ENCODE results near the gene ZDHHC11.

Gene ZDHHC11, protein sequence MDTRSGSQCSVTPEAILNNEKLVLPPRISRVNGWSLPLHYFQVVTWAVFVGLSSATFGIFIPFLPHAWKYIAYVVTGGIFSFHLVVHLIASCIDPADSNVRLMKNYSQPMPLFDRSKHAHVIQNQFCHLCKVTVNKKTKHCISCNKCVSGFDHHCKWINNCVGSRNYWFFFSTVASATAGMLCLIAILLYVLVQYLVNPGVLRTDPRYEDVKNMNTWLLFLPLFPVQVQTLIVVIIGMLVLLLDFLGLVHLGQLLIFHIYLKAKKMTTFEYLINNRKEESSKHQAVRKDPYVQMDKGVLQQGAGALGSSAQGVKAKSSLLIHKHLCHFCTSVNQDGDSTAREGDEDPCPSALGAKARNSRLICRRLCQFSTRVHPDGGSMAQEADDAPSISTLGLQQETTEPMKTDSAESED

DNA sequence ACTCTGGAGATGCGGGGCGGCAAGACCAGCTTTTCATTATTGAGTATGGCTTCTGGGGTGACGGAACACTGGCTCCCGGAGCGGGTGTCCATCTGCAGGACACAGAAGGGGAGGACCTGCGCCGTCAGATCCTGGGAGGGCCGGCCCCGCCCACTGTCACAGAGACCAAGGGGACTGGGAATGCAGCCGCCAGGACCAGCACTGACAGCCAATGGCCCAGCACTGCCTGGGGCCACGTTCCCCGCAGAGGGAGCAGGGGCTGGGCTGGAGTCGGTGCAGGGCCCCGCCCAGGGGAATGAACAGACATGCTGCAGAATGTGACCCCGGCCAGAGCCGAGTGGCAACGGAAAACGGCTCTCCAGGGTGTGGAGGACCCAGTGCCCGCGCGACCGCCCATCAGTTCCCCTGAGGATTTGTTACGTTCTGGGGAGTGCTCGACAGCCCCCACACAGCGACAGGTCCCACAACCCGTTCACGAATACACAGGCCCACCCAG, at the start of gene ZDHHC11:
ZDHHC11 (minus strand) TSS at position 476 of the 496 bp plus-strand sequence; CDS start at position 92, 384 bp downstream.
- no peak within 1 kb of the TSS for H3K27ac Mint-ChIP-seq

DNA sequence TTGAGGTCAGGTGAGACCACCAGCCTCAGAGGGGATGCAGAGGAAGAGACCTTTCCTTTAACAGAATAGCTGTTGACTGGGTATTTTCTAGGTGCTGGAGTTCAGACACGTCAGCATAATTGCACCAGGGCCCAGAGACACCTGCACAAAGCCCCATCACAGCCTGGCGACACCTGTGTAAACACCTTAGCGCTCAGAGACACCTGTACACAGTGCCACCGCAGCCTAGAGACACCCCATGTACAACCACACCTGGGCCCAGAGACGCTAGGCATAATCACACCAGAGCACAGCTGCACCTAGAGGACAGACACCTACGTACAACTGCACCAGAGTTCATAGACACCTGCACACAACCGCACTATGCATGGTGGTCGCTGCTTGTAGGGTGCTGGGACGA, 42.9 kb upstream of the ZDHHC11 start:
- no peaks in the 10 kb centered on the region for H3K9me3 Mint-ChIP-seq (ENCODE audit: low read depth)
- H3K27ac Mint-ChIP-seq: peak overlapping the region; percentile 16
- H3K4me3 Mint-ChIP-seq: peak overlapping the region; percentile 85
- H3K4me1 Mint-ChIP-seq (ENCODE audit: low read depth): peaks cover 15% of the 10 kb centered on the region
- H3K27me3 Mint-ChIP-seq: no peaks in the 10 kb centered on the region
- peaks cover 6% of the 10 kb centered on the region for H3K36me3 Mint-ChIP-seq

More for the DNA sequence above, at the start of gene ZDHHC11:
- no peaks in the 10 kb centered on the region for H3K4me1 Mint-ChIP-seq (ENCODE audit: low read depth)
- H3K4me3 Mint-ChIP-seq: no peak within 1 kb of the TSS
- no peaks in the 10 kb centered on the region for H3K9me3 Mint-ChIP-seq (ENCODE audit: low read depth)
- peaks cover 3% of the 10 kb centered on the region for H3K36me3 Mint-ChIP-seq
- peaks cover 3% of the 10 kb centered on the region for H3K27me3 Mint-ChIP-seq

DNA sequence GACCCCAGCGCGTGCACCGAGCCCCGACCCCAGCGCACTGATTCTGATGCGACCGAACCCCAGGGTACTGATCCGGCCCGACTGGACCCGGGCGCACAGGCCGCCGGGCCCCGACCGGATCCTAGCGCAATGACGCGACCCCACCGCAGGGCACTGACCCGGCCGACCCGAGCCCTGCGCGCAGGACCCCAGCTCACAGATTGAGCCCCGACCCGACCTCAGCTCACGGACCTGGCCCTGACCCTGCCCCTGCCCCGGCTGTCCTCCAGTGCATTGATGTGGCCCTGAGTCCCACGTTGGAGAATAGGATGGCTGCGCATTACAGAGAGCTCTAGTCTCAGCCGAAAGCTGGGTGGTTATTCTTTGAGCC, 42.3 kb upstream of the ZDHHC11 start:
- Mint-ChIP-seq H3K4me3 (peak overlapping the region; percentile 85), H3K36me3 (peaks cover 6% of the 10 kb centered on the region), H3K27ac (peak overlapping the region; percentile 5), H3K9me3 (ENCODE audit: low read depth) (no peaks in the 10 kb centered on the region), H3K27me3 (no peaks in the 10 kb centered on the region), H3K4me1 (ENCODE audit: low read depth) (peaks cover 17% of the 10 kb centered on the region)

DNA sequence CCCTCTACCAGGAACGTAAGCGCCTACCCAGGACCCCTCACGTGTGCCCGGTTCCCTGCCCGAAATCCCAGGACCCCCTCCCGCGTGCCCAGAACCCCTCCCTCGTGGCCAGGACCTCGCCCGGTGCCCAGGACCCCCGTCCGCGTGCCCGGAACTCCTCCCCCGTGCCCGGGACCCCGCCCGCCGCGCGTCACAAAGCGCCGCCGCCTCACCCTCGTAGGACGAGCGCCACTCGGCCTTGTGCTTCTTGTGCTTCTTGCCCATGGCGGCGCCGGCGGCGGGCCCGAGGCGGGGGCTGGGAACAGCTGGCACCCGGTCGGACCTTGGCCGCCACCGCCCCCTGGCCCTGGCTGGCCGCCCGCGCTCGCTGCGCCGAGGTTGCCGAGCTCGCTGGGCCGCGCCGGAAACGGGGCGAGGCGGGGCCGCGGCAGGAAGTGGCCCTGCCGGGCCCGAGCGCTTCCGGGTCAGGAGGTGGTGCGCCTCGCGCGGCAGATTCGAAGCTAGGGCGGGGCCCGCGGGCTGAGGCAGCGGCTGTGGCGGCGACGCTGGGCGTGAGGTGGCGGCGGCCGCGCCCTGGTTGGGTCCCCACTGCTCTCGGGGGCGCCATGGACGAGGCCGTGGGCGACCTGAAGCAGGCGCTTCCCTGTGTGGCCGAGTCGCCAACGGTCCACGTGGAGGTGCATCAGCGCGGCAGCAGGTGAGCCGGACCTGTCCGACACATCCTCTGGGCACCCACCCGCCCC, 41.8 kb upstream of the ZDHHC11 start, which contains the start of the genes BRD9 and TRIP13:
BRD9 (minus strand) TSS at position 408 of the 743 bp plus-strand sequence; CDS start at position 264, 144 bp downstream.
TRIP13 (plus strand) TSS at position 491 of the 743 bp plus-strand sequence; CDS start at position 606, 115 bp downstream.
- peaks cover 6% of the 10 kb centered on the region for H3K36me3 Mint-ChIP-seq
- no peaks in the 10 kb centered on the region for H3K9me3 Mint-ChIP-seq (ENCODE audit: low read depth)
- H3K27ac Mint-ChIP-seq: peak within 1 kb of the TSS; percentile 89
- no peaks in the 10 kb centered on the region for H3K27me3 Mint-ChIP-seq
- peaks cover 17% of the 10 kb centered on the region for H3K4me1 Mint-ChIP-seq (ENCODE audit: low read depth)
- H3K4me3 Mint-ChIP-seq: peak within 1 kb of the TSS; percentile 90

DNA sequence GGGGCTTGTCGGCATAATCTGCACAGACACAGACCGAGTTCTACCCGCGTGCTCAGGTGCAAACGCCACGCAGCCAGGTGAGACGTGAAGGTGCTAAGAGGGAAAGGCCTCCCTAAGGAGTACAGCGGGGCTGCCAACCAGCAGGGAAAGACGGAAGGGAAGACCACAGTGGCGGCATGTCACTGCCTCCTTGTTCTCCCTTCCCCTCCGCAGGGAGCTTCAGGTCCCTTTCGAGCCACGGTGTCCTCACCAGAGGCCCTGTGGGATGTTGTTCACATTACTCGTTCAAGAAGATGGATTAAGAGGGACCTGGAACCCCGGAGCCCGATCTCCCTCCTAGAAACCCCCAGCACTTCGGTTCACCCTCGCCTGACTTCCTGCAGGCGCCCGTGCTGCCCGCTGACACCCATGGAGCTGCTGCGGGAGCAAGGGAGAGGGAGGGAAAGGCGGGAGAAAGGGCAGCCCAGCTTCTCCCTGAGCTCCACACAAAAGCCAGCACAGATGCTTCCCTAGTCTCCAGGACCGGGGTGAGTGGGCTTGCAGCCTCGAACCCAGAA, 41.1 kb upstream of the ZDHHC11 start:
- Mint-ChIP-seq H3K9me3 (ENCODE audit: low read depth) (no peaks in the 10 kb centered on the region), H3K4me1 (ENCODE audit: low read depth) (peaks cover 17% of the 10 kb centered on the region), H3K4me3 (peak overlapping the region; percentile 90), H3K36me3 (peaks cover 6% of the 10 kb centered on the region), H3K27me3 (no peaks in the 10 kb centered on the region), H3K27ac (peak overlapping the region; percentile 89)

DNA sequence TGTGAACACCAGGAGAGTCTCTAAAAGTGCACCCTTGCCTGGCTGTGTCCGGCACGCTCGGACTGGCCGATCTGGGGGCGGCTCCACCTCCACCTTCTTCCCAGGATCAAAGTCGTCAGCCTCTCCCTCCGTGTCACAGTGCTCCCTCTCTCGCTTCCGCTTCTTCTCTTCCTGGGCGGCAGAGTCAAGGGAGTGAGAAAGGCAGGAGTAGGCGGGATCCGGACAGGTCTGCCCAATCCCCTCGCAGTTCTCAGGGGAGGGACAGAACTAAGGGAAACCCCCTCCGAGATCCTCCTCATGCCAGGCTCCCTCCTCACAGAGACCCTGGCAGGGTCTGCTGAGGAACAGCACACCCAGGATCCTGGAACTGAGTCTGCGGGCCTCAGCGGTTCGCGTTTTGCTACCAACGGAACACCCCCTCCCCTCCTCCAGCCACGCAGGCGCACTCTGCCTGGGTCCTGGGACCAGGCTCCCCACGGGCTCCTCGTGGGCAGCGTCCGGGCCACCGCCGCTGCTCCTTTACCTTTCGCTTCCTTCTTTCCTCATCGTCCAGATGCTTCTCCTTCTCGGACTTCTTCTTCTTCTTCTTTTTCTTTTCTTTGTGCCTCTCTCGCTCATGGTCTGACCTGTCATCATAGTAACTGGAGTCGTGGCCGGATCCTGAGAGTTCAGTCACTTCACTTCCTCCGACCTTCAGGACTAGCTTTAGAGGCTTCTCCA, 40.5 kb upstream of the ZDHHC11 start:
- H3K4me3 Mint-ChIP-seq: peak overlapping the region; percentile 90
- H3K9me3 Mint-ChIP-seq (ENCODE audit: low read depth): no peaks in the 10 kb centered on the region
- peak overlapping the region; percentile 89 for H3K27ac Mint-ChIP-seq
- peaks cover 17% of the 10 kb centered on the region for H3K4me1 Mint-ChIP-seq (ENCODE audit: low read depth)
- H3K36me3 Mint-ChIP-seq: peaks cover 6% of the 10 kb centered on the region
- H3K27me3 Mint-ChIP-seq: no peaks in the 10 kb centered on the region

DNA sequence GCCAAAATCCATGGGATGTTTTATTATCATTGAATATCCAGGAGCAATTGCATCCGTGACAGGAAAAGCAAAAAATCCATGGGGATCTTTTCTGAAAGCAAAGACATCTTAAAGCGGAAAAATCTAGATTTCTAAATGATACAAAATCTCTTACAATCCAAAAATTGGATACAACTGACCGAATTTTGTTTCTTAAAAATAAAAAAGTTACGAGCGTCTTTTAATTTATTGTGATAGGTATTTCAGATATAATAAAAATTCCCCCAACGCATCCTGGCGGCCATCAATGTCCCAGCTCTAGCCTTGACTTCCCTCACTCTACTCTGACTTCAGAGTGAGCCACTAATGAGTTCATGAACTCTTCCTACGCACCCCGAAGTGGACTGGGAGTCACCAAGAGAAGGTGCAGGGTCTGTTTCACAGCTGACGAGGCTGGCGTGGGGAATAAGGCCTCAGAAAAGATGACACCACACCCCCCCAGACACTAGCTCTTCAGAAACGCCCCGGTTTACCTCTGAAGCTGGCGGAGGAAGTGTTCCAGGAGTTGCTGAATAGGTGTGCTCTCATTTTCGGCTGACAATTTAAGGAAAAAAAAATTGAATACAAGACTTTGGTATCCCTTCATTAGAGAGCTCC, 38.4 kb upstream of the ZDHHC11 start:
- Mint-ChIP-seq H3K27ac (no peak overlapping the region), H3K36me3 (peaks cover 3% of the 10 kb centered on the region), H3K4me1 (ENCODE audit: low read depth) (peaks cover 18% of the 10 kb centered on the region), H3K9me3 (ENCODE audit: low read depth) (no peaks in the 10 kb centered on the region), H3K27me3 (no peaks in the 10 kb centered on the region), H3K4me3 (no peak overlapping the region)

DNA sequence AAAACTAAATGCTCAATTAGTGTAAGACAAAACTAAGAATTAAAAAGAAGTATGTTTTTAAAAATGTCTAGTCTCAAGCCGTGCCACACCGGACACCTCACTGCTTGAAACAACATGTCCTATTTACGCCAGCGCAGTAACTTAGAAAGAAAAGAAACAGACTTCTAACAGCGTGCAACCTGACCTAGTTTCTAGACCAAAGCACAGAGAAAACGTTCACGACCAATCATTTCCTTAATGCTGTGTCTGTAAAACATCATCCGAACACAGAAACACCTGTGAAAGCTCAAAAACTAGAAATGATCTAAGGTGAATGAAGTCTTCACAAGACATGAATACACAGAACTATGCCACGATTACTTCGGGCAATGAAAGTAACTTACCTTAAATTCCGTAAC, 37.9 kb upstream of the ZDHHC11 start:
- H3K9me3 Mint-ChIP-seq (ENCODE audit: low read depth): no peaks in the 10 kb centered on the region
- H3K4me3 Mint-ChIP-seq: no peak overlapping the region
- no peaks in the 10 kb centered on the region for H3K27me3 Mint-ChIP-seq
- no peak overlapping the region for H3K27ac Mint-ChIP-seq
- H3K4me1 Mint-ChIP-seq (ENCODE audit: low read depth): peaks cover 18% of the 10 kb centered on the region
- H3K36me3 Mint-ChIP-seq: peaks cover 3% of the 10 kb centered on the region

DNA sequence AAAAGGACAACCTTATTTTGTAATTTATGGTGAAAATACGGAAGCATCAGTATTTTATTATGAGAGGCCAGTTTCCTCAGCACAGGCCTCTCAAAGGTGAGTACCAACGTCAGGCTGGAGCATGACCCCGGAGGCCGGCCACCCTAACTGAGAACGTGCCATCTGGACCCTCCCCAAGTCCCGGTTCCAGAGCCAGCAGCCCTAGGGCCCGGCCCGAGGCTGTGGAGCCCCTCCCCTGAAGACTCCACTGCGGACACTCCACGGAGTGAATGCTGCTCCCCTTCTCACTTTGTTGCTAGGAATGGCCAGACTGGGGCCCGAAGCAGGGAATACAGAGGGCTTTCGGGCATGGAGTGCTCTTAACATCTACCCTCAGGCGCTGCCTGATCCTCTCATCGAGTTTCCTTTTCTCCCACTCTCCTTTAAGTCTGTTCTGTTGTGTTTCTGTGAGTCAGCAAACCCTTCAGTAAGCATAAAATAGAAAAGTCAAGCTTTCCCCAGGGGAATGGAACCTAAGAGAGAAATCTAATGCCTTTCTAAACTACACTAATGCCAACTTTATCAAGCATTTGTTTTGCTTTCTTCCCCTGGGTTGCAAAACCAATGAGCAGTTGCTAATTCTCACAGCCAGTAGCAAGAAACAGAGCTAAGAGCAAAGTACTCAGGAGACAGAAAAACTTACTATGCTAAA, 37.3 kb upstream of the ZDHHC11 start:
- H3K9me3 Mint-ChIP-seq (ENCODE audit: low read depth): no peaks in the 10 kb centered on the region
- no peaks in the 10 kb centered on the region for H3K27me3 Mint-ChIP-seq
- peaks cover 21% of the 10 kb centered on the region for H3K4me1 Mint-ChIP-seq (ENCODE audit: low read depth)
- no peak overlapping the region for H3K27ac Mint-ChIP-seq
- peaks cover 3% of the 10 kb centered on the region for H3K36me3 Mint-ChIP-seq
- H3K4me3 Mint-ChIP-seq: no peak overlapping the region

DNA sequence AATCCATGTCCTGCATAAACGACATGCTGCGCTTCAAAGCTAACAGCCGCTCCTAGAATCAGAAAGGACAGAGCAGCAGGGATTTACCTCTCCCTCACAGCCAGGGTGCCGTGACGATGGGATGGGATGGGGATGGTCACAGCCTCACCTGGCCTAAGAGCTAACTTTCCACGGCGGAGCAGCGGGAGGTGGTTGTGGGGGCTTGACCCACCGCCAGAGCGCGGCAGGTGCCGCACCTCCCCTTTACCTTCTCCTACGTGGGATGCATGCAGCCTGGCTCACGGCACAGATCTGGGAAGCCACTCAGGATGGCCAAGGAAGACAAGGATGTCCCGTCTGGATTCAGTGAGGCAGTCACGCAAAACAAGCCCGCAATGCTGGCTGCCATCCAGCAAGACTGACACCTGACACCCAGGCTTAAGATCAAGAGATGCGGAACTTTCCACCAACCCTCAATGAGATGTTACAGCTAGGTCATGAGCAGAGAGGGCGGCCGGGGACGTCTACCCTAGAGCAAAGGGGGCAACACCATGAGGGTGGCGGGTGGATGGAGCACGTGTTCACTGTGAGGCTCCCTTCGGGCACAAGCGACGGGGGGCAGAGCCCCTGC, 36.0 kb upstream of the ZDHHC11 start:
- H3K4me3 Mint-ChIP-seq: no peak overlapping the region

DNA sequence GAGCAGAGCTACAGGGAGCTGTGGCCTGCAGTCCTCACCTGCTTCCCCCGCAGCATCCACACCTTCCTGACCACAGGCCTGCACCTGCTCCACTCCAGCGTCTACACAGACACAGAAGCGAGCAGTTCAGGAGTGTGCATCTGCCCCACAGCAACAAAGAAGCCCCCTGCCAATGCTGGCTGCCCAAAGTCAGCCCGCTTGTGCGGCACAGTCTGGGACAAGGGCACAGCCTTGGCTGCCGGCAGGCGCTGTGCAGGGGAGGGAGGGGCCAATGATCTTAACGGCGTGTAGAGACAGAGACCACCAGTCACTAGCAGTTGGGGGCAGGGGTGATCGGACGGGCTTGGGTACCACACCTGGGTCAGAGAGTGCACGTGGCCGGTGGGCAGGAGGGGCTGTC, 35.2 kb upstream of the ZDHHC11 start:
- Mint-ChIP-seq H3K4me3 (no peak overlapping the region), H3K9me3 (ENCODE audit: low read depth) (peaks cover 6% of the 10 kb centered on the region), H3K4me1 (ENCODE audit: low read depth) (peaks cover 29% of the 10 kb centered on the region), H3K27me3 (no peaks in the 10 kb centered on the region), H3K36me3 (peaks cover 13% of the 10 kb centered on the region), H3K27ac (no peak overlapping the region)

More for the DNA sequence above, 36.0 kb upstream of the ZDHHC11 start:
- H3K36me3 Mint-ChIP-seq: peaks cover 16% of the 10 kb centered on the region
- peaks cover 6% of the 10 kb centered on the region for H3K9me3 Mint-ChIP-seq (ENCODE audit: low read depth)
- H3K4me1 Mint-ChIP-seq (ENCODE audit: low read depth): peaks cover 32% of the 10 kb centered on the region
- H3K27me3 Mint-ChIP-seq: no peaks in the 10 kb centered on the region
- H3K27ac Mint-ChIP-seq: no peak overlapping the region

DNA sequence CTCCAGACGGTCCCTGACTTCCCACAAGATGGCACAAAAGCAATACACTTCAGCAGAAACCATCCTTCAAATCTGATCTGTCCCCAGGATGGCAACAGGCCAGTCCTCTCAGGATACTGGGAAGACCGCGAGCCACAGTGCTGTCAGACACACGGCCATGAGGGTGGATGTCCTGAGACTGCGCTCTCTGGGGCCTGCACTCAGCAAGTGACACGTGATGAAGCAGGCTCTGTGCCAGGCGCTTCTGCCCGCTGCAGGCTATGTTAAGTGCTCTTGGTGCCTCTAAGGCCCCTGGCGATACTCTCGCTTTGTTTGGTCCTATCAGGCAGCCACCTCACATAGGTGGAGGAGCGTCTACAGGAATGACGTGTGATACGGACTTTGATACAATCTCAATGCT, 34.7 kb upstream of the ZDHHC11 start:
- H3K27me3 Mint-ChIP-seq: no peaks in the 10 kb centered on the region
- peaks cover 6% of the 10 kb centered on the region for H3K9me3 Mint-ChIP-seq (ENCODE audit: low read depth)
- H3K4me3 Mint-ChIP-seq: no peak overlapping the region
- H3K4me1 Mint-ChIP-seq (ENCODE audit: low read depth): peaks cover 25% of the 10 kb centered on the region
- no peak overlapping the region for H3K27ac Mint-ChIP-seq
- H3K36me3 Mint-ChIP-seq: peaks cover 13% of the 10 kb centered on the region

DNA sequence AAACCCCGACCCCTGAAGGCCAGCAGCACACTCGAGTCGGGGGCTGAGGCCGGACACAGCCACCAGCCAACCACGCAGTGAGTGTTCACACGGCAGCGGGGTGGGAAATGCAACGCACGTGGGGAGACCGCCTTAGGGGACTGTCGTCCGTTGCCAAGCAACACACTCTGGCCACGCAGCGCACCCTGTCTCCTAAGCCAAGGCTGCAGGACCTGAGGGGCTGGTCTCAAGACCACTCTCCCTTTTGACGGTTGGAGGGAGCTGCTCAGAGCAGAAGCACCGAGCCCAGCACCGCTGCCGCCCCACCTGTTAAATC, 34.3 kb upstream of the ZDHHC11 start:
- H3K4me3 Mint-ChIP-seq: no peak overlapping the region
- H3K9me3 Mint-ChIP-seq (ENCODE audit: low read depth): peaks cover 6% of the 10 kb centered on the region
- H3K4me1 Mint-ChIP-seq (ENCODE audit: low read depth): peaks cover 24% of the 10 kb centered on the region
- peaks cover 13% of the 10 kb centered on the region for H3K36me3 Mint-ChIP-seq
- H3K27ac Mint-ChIP-seq: no peak overlapping the region
- no peaks in the 10 kb centered on the region for H3K27me3 Mint-ChIP-seq
